HepG2 (cell line): ENCODE results near the gene LRRC73. TPM values are rescaled to one million over a fixed set of nuclear protein-coding genes. Genes with fewer than 3 reads are reported as not detected.

Source experiments
- ATAC-seq: fragments of 200-7000 bp; cut with Tn5 transposase; 3 replicates; pipeline ENCODE4 v1.9.1; 2020; ENCODE audit warnings: mild to moderate bottlenecking, moderate library complexity
- BruUV-seq: library from RNA; stranded (reverse); fragments of 400-500 nt; replicated peaks from 2 replicates; lab custom pipeline; 2021; lab: Mats Ljungman, UMichigan
- CTCF ChIA-PET: fragments of 300-600 bp; formaldehyde crosslinking; extraction: SDS; loops from one replicate; lab custom pipeline; 2021; ENCODE audit warnings: low total read pairs, inconsistent platforms, low intra/inter-chr PET ratio; lab: Yijun Ruan, JAX
- POLR2A ChIA-PET: fragments of 350-600 bp; sonication (Branson Sonifier 250); formaldehyde crosslinking; loops from one replicate; lab custom pipeline; 2020; ENCODE audit warnings: antibody characterized with exemption, inconsistent platforms; lab: Yijun Ruan, JAX
- DNase-seq: peaks from one replicate; pipeline ENCODE4 v3.0.0-alpha.2; 2015; ENCODE audit warnings: low spot score
- FAIRE-seq: peaks from 3 replicates; lab custom pipeline; 2011; peaks lifted over from hg19 to GRCh38; lab: Jason Lieb, UNC
- H2AFZ ChIP-seq: one replicate; pipeline ENCODE4 v1.6.1; 2011; ENCODE audit warnings: low read length, inconsistent platforms
- H3K27ac ChIP-seq: fragments of 300-600 bp; 3 replicates; pipeline ENCODE4 v1.8.0; 2011; ENCODE audit warnings: mixed run types, mild to moderate bottlenecking, mixed read lengths, low read length, inconsistent platforms; ENCODE audit not compliant: insufficient read depth; ENCODE audit errors: extremely low read length
- H3K27me3 ChIP-seq, 2 experiments: fragments of 200-600 bp in 1 of 2; 2 replicates in 1 of 2; 3 replicates in 1 of 2; pipeline versions ENCODE4 v1.6.0 to v1.8.0; 2011; ENCODE audit warnings: low read length in 2 of 2, mild to moderate bottlenecking in 2 of 2, moderate library complexity in 2 of 2, inconsistent platforms in 1 of 2; ENCODE audit not compliant: insufficient read depth in 2 of 2, control insufficient read depth in 1 of 2
- H3K36me3 ChIP-seq, 2 experiments: fragments of 200-600 bp in 1 of 2; replicated peaks in 1 of 2; 2 replicates in 1 of 2; 3 replicates in 1 of 2; pipeline versions ENCODE4 v1.5.1 to v1.8.0; 2011; ENCODE audit warnings: low read length in 2 of 2, inconsistent platforms in 1 of 2; ENCODE audit not compliant: insufficient read depth in 2 of 2, control insufficient read depth in 1 of 2
- H3K4me1 ChIP-seq: 2 replicates; pipeline ENCODE4 v1.5.1; 2012; ENCODE audit warnings: low read length, inconsistent platforms; ENCODE audit not compliant: insufficient read depth
- H3K4me2 ChIP-seq: 2 replicates; pipeline ENCODE4 v1.6.0; 2011; ENCODE audit warnings: low read depth, low read length, inconsistent platforms
- H3K4me3 ChIP-seq, 3 experiments: fragments of 200-600 bp in 1 of 3; sonication (generic), shearing (Covaris generic) in 1 of 3; replicated peaks in 1 of 3; 2 replicates each; pipeline ENCODE4 v1.5.1; 2011 to 2016; ENCODE audit warnings: low read length in 3 of 3, inconsistent platforms in 2 of 3, low read depth in 2 of 3, mild to moderate bottlenecking in 2 of 3, control low read depth in 1 of 3, mixed read lengths in 1 of 3; ENCODE audit not compliant: insufficient read depth in 1 of 3
- H3K79me2 ChIP-seq: one replicate; pipeline ENCODE4 v1.6.1; 2011; ENCODE audit warnings: low read length, inconsistent platforms; ENCODE audit not compliant: insufficient read depth
- H3K9ac ChIP-seq: 2 replicates; pipeline ENCODE4 v1.6.0; 2011; ENCODE audit warnings: mild to moderate bottlenecking, low read depth, low read length, inconsistent platforms; ENCODE audit not compliant: insufficient read depth
- H3K9me3 ChIP-seq: 2 replicates; pipeline ENCODE4 v1.5.1; 2012; ENCODE audit warnings: mild to moderate bottlenecking, low read length
- H4K20me1 ChIP-seq: 2 replicates; pipeline ENCODE4 v1.6.0; 2011; ENCODE audit warnings: inconsistent platforms, mild to moderate bottlenecking, low read length, moderate library complexity; ENCODE audit not compliant: insufficient read depth
- CCAR2 ChIP-seq: fragments of 200-400 bp; formaldehyde crosslinking; optimal IDR thresholded peaks from 2 replicates; pipeline ENCODE3; 2018; ENCODE audit warnings: low read depth, mild to moderate bottlenecking, low read length, moderate library complexity
- HDAC2 ChIP-seq: sonication (generic); formaldehyde crosslinking; IDR thresholded peaks from 2 replicates; pipeline ENCODE4 v1.4.0; 2020; ENCODE audit warnings: missing genetic modification reagents
- IKZF5 ChIP-seq: IDR thresholded peaks from 2 replicates; pipeline ENCODE4 v1.6.1; 2018; ENCODE audit warnings: missing genetic modification reagents, mild to moderate bottlenecking, missing compliant biosample characterization
- KDM2A ChIP-seq: sonication (generic); formaldehyde crosslinking; IDR thresholded peaks from 2 replicates; pipeline ENCODE4 v1.4.0; 2020; ENCODE audit warnings: low read depth, missing genetic modification reagents, borderline replicate concordance
- KLF6 ChIP-seq: IDR thresholded peaks from 2 replicates; pipeline ENCODE4 v1.8.0; 2016; ENCODE audit warnings: missing biosample characterization, missing genetic modification reagents
- ZGPAT ChIP-seq: IDR thresholded peaks from 2 replicates; pipeline ENCODE4 v1.6.1; 2016; ENCODE audit warnings: mild to moderate bottlenecking
- ZNF318 ChIP-seq: sonication (generic); formaldehyde crosslinking; IDR thresholded peaks from 2 replicates; pipeline ENCODE4 v1.4.0; 2020; ENCODE audit warnings: mild to moderate bottlenecking, missing genetic modification reagents
- ZNF350 ChIP-seq: sonication (generic); formaldehyde crosslinking; IDR thresholded peaks from 2 replicates; pipeline ENCODE4 v1.4.0; 2020; ENCODE audit warnings: mild to moderate bottlenecking, low read depth, missing genetic modification reagents, borderline replicate concordance
- ZNF652 ChIP-seq: IDR thresholded peaks from 2 replicates; pipeline ENCODE4 v1.6.1; 2016; ENCODE audit warnings: low read depth, borderline replicate concordance
- ZNF724P ChIP-seq: sonication (generic); formaldehyde crosslinking; IDR thresholded peaks from 2 replicates; pipeline ENCODE4 v1.8.0; 2022; ENCODE audit warnings: missing genetic modification reagents, borderline replicate concordance
- ZNF891 ChIP-seq: sonication (generic); formaldehyde crosslinking; IDR thresholded peaks from 2 replicates; pipeline ENCODE4 v1.5.0; 2020; ENCODE audit warnings: mild to moderate bottlenecking, missing genetic modification reagents
- WGBS: methylation state at CpG from one replicate; pipeline ENCODE4 v1.1.6; 2017; ENCODE audit warnings: low lambda C conversion rate; 5-methylcytosine and 5-hydroxymethylcytosine counted together
- in situ Hi-C: cut with HindIII; loops from 2 replicates; pipeline ENCODE4 v1.10.0; 2017; ENCODE audit warnings: low pct_unique_long_range_greater_than_20kb; ENCODE audit not compliant: extremely low pct_ligation_motif_present
- intact Hi-C: fragments of 100-400 bp; cut with micrococcal nuclease; formaldehyde crosslinking; loops from one replicate; pipeline ENCODE4 v1.10.0; 2022; ENCODE audit not compliant: unreplicated experiment
- polyA plus RNA-seq, 8 experiments: library from polyadenylated mRNA; depleted of rRNA in 3 of 8; stranded (reverse) in 7 of 8; unstranded in 1 of 8; fragments of >200 nt; fragmentation: Illumina TruSeq in 4 of 8; extraction: Trizol in 4 of 8; gene quantifications; 2 replicates each; pipeline versions ENCODE4 v1.2.1 to v1.2.3, GENCODE V29; 2011 to 2016; ENCODE audit warnings: low read depth in 4 of 8, missing spikeins in 1 of 8, mixed read lengths in 1 of 8; ENCODE audit not compliant: insufficient read depth in 1 of 8
- total RNA-seq, 5 experiments: library from RNA; depleted of rRNA; stranded (reverse); fragments of >200 nt; fragmentation: Illumina TruSeq; extraction: Trizol; gene quantifications; 2 replicates each; pipeline ENCODE4 v1.2.3, GENCODE V29; 2016; ENCODE audit warnings: low read depth in 1 of 5

Gene LRRC73
- total and polyA plus RNA-seq, 2 of the 13 experiments (the other 11 are each of a cell fraction or from before 2014, with no cell fraction given): 0.11 to 0.12 TPM

GRCh38 chr6:43509142-43509983 lies 783 bp downstream of the LRRC73 start:
- H3K27ac ChIP-seq: no peak overlapping the region
- TF ChIP-seq HDAC2 (CRISPR knock-in tag) (peak; percentile 13; the same call in 1 of the 2 replicates), ZNF891 (CRISPR knock-in tag) (peak; percentile 66), ZNF724P (CRISPR knock-in tag) (peak; percentile 64), ZGPAT (0 out of 2 replicates have a peak, but pooled peaks have one; percentile 18), ZNF652 (CRISPR knock-in tag) (no peak), CCAR2 (no peak), ZNF318 (no peak), KLF6 (CRISPR knock-in tag) (no peak), ZNF350 (no peak), IKZF5 (CRISPR knock-in tag) (peak; percentile 40; the same call in 1 of the 2 replicates), KDM2A (peak; percentile 32; the same call in 1 of the 2 replicates)

More at GRCh38 chr6:43509142-43509983, 783 bp downstream of the LRRC73 start:
- WGBS: 14% methylated on average over 17 of the region's 69 CpGs
- no peaks in the 10 kb centered on the region for H3K9me3 ChIP-seq
- H3K4me2 ChIP-seq: peak overlapping the region; percentile 82
- DNase-seq (no peak), FAIRE-seq (peak; percentile 18), ATAC-seq (peak; percentile 19)
- peaks cover 2% of the 10 kb centered on the region for H3K79me2 ChIP-seq
- ChIA-PET CTCF (no interaction called here), POLR2A (interaction anchor here (1.0 to 1.9 kb wide), 14 partner anchors 10 to 140 kb away, joined by 3 to 13 read pairs (median 5); partner anchors contain the start of genes ABCC10, DLK2, GTPBP2 and POLH)
- peaks cover 3 to 7% of the 10 kb centered on the region in 2 experiments; a peak in 4 of 5 replicates for H3K27me3 ChIP-seq
- peaks cover 49% of the 10 kb centered on the region for H3K4me1 ChIP-seq
- H2AFZ ChIP-seq: no peak overlapping the region
- H3K9ac ChIP-seq: peak overlapping the region; percentile 49
- peaks cover 18 to 32% of the 10 kb centered on the region in 2 experiments for H3K36me3 ChIP-seq
- H3K4me3 ChIP-seq: peak overlapping the region; percentile 61 to 74 (median 69)
- no peaks in the 10 kb centered on the region; the same call in 1 of the 2 replicates for H4K20me1 ChIP-seq
- in situ Hi-C loops: no loop called here
- intact Hi-C loops: loop anchor here (5.0 kb wide), 2 partner anchors 122 to 247 kb away; no protein-coding TSS in a partner anchor
- BruUV-seq: no TSS peak
